22Rv1 (cell line): ENCODE results near the gene SERPIND1.

Source experiments
- H3K27ac ChIP-seq: fragments of 450-650 bp; 2 replicates; pipeline ENCODE4 v1.5.1; 2017
- ZFX ChIP-seq: fragments of 450-650 bp; IDR thresholded peaks from 2 replicates; pipeline ENCODE4 v1.6.1; 2017; ENCODE audit warnings: antibody characterized with exemption, borderline replicate concordance
- TF ChIP-seq, protein P1 (sequence below): fragments of 450-650 bp; IDR thresholded peaks from 2 replicates; pipeline ENCODE4 v1.5.1; 2017; ENCODE audit warnings: mild to moderate bottlenecking

The SERPIND1 gene

DNA sequence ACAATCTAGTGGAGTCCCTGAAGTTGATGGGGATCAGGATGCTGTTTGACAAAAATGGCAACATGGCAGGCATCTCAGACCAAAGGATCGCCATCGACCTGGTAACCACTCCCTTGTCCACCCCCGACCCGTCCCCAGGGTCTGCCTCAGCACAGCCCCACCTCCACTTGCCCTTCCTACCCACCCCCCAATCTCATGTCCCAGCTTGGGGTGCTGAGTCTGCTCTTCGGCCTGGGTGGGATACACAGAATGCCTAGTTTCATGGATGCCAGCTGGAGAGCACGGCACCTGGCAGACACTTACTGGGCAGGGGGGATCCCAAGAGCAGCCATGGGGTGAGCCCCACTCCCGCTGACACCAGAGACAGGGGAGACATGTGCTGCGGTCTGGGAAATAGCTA is 12.1 kb downstream of the SERPIND1 start:
- no peak overlapping the region for H3K27ac ChIP-seq
- TF ChIP-seq ZFX, result no peak
- TF ChIP-seq, protein P1, sequence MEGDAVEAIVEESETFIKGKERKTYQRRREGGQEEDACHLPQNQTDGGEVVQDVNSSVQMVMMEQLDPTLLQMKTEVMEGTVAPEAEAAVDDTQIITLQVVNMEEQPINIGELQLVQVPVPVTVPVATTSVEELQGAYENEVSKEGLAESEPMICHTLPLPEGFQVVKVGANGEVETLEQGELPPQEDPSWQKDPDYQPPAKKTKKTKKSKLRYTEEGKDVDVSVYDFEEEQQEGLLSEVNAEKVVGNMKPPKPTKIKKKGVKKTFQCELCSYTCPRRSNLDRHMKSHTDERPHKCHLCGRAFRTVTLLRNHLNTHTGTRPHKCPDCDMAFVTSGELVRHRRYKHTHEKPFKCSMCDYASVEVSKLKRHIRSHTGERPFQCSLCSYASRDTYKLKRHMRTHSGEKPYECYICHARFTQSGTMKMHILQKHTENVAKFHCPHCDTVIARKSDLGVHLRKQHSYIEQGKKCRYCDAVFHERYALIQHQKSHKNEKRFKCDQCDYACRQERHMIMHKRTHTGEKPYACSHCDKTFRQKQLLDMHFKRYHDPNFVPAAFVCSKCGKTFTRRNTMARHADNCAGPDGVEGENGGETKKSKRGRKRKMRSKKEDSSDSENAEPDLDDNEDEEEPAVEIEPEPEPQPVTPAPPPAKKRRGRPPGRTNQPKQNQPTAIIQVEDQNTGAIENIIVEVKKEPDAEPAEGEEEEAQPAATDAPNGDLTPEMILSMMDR, result no peak

- TF ChIP-seq ZFX, result no peak
- TF ChIP-seq, protein P1, result no peak
- H3K27ac ChIP-seq, result no peak overlapping the region
Measured at GRCh38 chr22:20786536-20786979, 12.6 kb downstream of the SERPIND1 start.

DNA sequence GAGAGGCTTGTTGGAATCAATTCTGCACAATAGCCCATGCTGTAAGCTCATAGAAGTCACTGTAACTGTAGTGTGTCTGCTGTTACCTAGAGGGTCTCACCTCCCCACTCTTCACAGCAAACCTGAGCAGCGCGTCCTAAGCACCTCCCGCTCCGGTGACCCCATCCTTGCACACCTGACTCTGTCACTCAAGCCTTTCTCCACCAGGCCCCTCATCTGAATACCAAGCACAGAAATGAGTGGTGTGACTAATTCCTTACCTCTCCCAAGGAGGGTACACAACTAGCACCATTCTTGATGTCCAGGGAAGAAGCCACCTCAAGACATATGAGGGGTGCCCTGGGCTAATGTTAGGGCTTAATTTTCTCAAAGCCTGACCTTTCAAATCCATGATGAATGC is 13.3 kb downstream of the SERPIND1 start:
- no peak for TF ChIP-seq ZFX
- TF ChIP-seq, protein P1, result no peak
- H3K27ac ChIP-seq, result no peak overlapping the region

DNA sequence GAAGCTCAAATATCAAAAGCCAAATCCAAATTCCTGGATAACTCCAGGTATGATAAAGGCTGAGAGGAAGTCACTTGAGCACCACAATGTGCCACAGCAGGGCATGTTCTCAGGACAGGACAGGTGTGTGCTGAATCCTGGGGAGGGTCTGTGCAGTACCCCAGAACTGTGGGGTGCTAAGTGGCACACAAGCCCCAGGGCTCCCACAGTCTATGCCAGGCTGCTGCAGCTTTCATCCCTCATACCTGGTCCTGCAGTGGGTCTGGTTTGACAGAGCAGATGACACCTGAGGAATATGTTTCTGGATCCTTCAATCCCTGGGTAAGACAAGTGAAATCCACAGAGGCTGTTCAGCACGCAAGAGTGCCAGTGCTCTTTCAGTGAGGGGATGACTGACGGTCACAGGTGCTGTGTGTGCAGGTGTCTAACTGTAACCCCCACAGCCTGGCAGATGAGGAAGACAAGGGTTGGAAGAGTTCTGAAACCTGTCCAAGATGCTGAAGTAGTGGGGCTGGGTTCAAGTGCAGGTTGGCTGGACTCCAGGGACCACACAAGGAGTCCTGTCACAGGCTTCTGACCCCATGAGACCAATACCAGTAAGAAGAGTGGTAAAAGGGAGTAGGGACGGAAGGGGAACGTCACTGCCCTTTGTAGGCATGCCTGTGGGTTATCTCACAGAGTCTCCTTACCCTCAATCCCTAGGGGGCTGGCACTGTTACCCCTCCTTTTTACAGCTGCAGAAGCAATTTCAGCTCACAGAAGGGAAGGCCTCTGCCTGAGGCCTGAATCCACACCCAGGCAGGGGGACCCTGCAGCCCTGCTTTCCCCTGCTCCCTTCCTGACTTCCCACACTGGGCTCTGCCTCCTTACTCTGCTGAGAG is 14.1 kb downstream of the SERPIND1 start:
- no peak for TF ChIP-seq ZFX
- TF ChIP-seq, protein P1, result no peak
- no peak overlapping the region for H3K27ac ChIP-seq

- H3K27ac ChIP-seq, result no peak overlapping the region
- no peak for TF ChIP-seq ZFX
- TF ChIP-seq, protein P1, result no peak
Measured at GRCh38 chr22:20788627-20789344, 14.9 kb downstream of the SERPIND1 start.

- TF ChIP-seq, protein P1, result no peak
- no peak for TF ChIP-seq ZFX
- H3K27ac ChIP-seq, result no peak overlapping the region
Measured at GRCh38 chr22:20792221-20792965, 18.5 kb downstream of the SERPIND1 start.
